Islet precursor cell (in vitro differentiated cells): ENCODE results near the gene SLC25A21.
"Not testable (repeated sequence)": the region's sequence is repeated elsewhere in the genome, so short reads cannot be mapped to it uniquely, and the experiment has no call there.

Experiments
- DNase-seq: peaks from one replicate; pipeline ENCODE4 v3.0.0-alpha.2; 2018

SLC25A21 gene

DNA sequence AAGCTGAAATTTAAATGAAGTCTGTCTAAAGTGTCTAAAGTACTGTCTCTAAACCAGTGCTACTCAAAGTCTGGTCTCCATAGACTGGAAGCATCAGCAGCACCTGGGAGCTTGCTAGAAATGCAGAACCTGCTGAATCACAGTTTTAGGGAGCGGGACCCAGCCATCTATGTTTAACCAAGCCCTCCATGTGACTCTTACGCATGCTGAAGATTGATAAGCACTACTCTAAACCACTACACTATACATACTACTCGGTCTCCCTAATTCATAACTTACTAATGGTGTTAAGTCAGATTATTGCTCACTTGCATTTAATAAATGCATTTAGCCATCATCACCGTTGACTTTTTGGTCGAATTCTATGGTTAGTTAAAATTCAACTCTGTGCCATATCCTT, 88.8 kb downstream of the SLC25A21 start:
- DNase-seq = no peak

GRCh38 chr14:37082449-37082848, 90.0 kb downstream of the SLC25A21 start:
- DNase-seq = no peak

DNA sequence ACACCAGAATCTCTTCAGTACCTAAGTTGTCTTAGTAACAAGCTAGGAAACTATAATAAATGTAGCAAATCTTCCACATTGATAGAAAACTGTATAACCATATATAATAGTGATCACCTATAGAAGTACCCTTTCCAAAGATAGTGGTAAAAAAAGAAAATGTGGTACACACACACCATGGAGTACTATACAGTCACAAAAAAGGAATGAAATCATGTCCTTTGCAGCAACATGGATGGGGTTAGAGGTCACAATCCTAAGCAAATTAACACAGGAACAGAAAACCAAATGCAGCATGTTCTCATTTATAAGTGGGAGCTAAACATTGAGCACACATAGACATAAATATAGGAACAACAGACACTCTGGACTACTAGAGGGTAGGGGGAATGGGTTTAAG, 90.5 kb downstream of the SLC25A21 start:
- DNase-seq = no peak

- no peak for DNase-seq
These were observed 91.2 kb downstream of the SLC25A21 start for GRCh38 chr14:37081218-37081617.

- no peak for DNase-seq
These were observed 94.3 kb downstream of the SLC25A21 start for GRCh38 chr14:37078131-37078530.

- DNase-seq = not testable (repeated sequence)
These were observed 98.1 kb downstream of the SLC25A21 start for GRCh38 chr14:37074320-37074719.

GRCh38 chr14:37063467-37064240, 108.8 kb downstream of the SLC25A21 start:
- DNase-seq = no peak

DNA sequence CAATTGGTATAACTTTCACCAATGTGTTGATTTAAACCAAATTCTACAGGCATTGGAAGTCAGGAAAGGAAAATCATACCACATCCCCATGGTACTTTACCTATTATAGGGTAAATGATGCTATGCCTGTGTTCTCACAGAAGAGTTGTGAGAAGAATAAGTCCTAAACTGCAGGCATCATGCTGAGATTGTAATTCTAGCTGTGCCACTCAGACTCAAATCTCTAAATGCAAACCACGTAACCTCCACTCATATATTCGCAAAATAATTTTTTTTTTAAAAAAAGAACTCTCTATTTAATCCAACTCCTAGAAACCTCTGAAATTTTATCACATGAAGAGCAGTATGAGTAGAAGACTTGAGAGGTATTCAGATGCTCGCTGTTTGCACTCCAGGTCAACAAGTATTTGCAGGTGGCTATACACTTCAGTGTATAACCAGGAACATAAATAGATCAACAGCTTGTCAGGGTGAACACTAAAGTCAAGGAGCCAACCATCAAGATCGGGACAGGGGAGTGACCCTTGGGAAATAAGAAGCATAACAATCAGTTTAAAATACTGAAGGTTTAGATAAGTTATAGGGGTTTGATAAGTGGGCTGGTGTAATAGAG, 110.1 kb downstream of the SLC25A21 start:
- no peak for DNase-seq

GRCh38 chr14:37061697-37062096, 110.7 kb downstream of the SLC25A21 start:
- DNase-seq = no peak

GRCh38 chr14:37060496-37061260, 111.7 kb downstream of the SLC25A21 start:
- no peak for DNase-seq

GRCh38 chr14:37057776-37058175, 114.6 kb downstream of the SLC25A21 start:
- no peak for DNase-seq

DNA sequence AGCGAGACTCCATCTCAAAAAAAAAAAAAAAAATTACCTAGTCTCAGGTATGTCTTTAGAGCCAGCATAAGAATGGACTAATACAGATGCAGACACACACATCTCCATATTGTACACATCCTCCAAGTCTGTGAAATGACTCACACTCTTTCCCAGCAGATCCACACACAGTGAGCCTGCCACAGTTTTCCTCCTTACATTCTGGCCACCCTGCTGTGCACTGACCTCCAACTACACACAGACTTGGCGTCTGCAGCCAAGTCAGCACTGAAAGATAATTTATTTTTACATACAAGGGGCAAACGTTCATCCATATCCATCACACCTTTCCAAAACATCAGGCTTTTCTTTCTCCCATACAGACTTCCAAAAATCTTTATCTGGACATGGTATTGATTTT, 115.9 kb downstream of the SLC25A21 start:
- DNase-seq = no peak

DNA sequence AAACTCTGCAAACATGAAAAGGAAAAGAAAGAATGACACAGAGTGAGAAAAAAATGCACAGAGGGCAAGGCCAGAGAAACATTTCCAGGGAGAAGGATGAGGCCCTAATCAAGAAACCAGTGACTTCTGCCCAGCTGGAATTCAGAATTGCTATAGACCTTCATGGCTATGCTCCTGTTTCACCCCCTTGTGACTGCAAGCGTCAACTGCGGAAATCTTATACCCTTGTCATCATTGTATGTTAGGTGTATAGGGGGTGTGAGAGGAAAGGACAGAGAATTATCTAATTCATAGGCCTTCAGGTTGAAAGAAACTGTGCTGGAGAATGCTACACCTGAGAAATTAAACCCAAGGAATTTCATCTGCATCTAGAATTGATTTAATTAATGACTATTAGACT, 117.5 kb downstream of the SLC25A21 start:
- DNase-seq = no peak

DNA sequence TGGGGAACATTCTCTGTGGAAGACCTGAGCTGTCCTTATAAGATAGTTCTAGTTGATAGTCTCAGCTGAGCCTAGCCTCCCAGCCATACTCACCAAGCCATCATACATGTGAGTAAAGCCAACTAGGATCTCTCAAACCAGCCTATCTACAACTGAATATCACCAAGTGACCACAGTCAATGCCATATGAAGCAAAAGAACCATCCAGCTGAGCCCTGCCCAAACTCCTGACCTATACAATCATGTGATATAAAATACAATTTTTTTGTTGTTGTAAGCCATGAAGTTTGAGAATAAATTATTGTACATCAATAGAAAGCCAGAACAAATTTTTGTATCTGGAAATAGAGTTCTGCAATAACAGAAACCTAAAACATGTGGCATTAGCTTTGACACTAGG, 118.3 kb downstream of the SLC25A21 start:
- DNase-seq = no peak

GRCh38 chr14:37051680-37052079, 120.7 kb downstream of the SLC25A21 start:
- DNase-seq = no peak

DNA sequence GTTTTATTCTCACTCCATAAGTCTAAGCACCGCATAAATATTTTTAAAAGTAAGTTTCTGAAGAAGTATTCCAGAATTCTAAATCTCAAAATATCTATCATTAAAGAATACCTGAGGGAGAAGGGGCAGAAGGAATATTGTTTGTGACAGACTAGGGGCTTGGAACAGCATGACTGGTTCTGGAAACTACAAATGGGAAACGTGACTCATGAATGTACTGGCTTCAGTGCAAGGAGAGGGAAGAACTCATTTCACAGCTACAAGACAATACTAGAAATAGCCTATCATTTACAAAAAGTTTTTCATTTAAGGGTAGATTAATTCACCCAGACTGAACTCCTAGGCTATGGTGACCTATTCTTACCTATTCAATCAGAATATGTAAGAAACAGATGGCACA, 121.3 kb downstream of the SLC25A21 start:
- no peak for DNase-seq

- DNase-seq = no peak
These were observed 123.7 kb downstream of the SLC25A21 start for GRCh38 chr14:37048666-37049071.

DNA sequence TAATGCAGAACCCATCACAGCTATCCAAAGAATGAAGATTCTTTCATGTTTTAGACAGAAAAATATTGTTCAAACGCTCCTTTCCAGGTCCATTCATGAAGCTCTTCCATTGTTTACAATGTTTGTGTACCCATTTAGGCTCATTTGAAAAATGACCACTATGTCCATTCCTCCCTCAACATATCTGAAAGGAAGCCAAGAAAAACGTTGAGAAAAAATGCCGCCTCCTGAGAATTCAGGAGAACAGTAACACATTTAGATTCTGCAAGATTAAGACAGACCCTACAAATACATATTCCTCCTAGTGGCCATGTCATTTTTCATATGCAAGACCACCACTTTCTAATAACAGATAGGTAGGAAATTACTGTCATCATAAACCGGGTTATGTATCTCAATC, 124.4 kb downstream of the SLC25A21 start:
- no peak for DNase-seq

- DNase-seq = no peak
These were observed 125.2 kb downstream of the SLC25A21 start for GRCh38 chr14:37047226-37047625.

DNA sequence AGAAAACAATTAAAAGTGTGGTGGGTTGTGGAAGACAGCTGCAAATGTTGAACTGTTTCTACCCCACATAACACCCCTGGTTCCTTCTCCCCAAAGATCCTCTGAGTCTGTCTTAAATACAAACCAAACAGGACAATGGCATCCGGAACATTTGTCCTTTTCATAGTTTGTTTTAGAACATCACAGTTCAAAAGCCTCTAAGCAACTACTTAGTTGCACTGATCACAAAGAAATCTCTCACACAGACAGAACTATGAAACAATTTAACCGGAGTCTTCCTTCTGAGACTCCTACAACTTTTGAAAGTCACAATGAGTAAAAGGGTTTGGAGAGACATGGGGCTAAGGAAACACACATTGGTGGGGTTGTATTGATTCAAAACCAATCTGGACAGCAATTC, 125.6 kb downstream of the SLC25A21 start:
- no peak for DNase-seq

GRCh38 chr14:37045340-37046061, 126.9 kb downstream of the SLC25A21 start:
- DNase-seq = peak; percentile 52

- no peak for DNase-seq
These were observed 134.6 kb downstream of the SLC25A21 start for GRCh38 chr14:37037636-37038387.
